MM.1S (cell line): Measurements from ENCODE around the gene MAGIX.
A peak's percentile ranks its signal among the peaks of the same experiment; 100 is the strongest.
"Not testable (repeated sequence)": the region's sequence is repeated elsewhere in the genome, so short reads cannot be mapped to it uniquely, and the experiment has no call there.

Experiments used
- DNase-seq: peaks from one replicate; pipeline ENCODE4 v3.0.0-alpha.2; 2015
- H2AFZ ChIP-seq: fragments of 300-600 bp; sonication (generic); 2 replicates; pipeline ENCODE4 v1.6.0; 2016; ENCODE audit warnings: antibody characterized with exemption, low read length
- H3F3A ChIP-seq: fragments of 300-600 bp; sonication (generic); 2 replicates; pipeline ENCODE4 v1.6.1; 2016; ENCODE audit warnings: mild to moderate bottlenecking, antibody characterized with exemption, low read length, moderate library complexity, mixed read lengths; ENCODE audit not compliant: insufficient read depth
- H3K27ac ChIP-seq: fragments of 300-600 bp; sonication (generic); 2 replicates; pipeline ENCODE4 v1.5.1; 2016; ENCODE audit warnings: mild to moderate bottlenecking, low read length
- H3K27me3 ChIP-seq: fragments of 300-600 bp; sonication (generic); replicated peaks from 2 replicates; pipeline ENCODE4 v1.6.0; 2016; ENCODE audit warnings: low read length; ENCODE audit not compliant: insufficient read depth
- H3K36me3 ChIP-seq: fragments of 300-600 bp; sonication (generic); replicated peaks from 2 replicates; pipeline ENCODE4 v1.6.1; 2016; ENCODE audit warnings: mild to moderate bottlenecking, low read length, mixed read lengths; ENCODE audit not compliant: insufficient read depth
- H3K4me1 ChIP-seq: fragments of 300-600 bp; sonication (generic); 2 replicates; pipeline ENCODE4 v1.6.1; 2016; ENCODE audit warnings: low read length, mixed read lengths
- H3K4me2 ChIP-seq: fragments of 300-600 bp; sonication (generic); 2 replicates; pipeline ENCODE4 v1.6.0; 2016; ENCODE audit warnings: low read depth, low read length
- H3K4me3 ChIP-seq: fragments of 300-600 bp; sonication (generic); 2 replicates; pipeline ENCODE4 v1.5.1; 2016; ENCODE audit warnings: low read length, mixed read lengths
- H3K79me2 ChIP-seq: fragments of 300-600 bp; sonication (generic); 2 replicates; pipeline ENCODE4 v1.6.1; 2016; ENCODE audit warnings: mixed run types, low read length, mixed read lengths
- H3K9ac ChIP-seq: fragments of 300-600 bp; sonication (generic); 2 replicates; pipeline ENCODE4 v1.6.1; 2016; ENCODE audit warnings: low read length, mixed read lengths
- H3K9me2 ChIP-seq: fragments of 300-600 bp; sonication (generic); replicated peaks from 2 replicates; pipeline ENCODE4 v1.6.1; 2016; ENCODE audit warnings: mild to moderate bottlenecking, low read length, mixed read lengths; ENCODE audit not compliant: insufficient read depth
- H3K9me3 ChIP-seq: fragments of 300-600 bp; sonication (generic); replicated peaks from 2 replicates; pipeline ENCODE4 v1.6.1; 2016; ENCODE audit warnings: mild to moderate bottlenecking, low read length, mixed read lengths; ENCODE audit not compliant: insufficient read depth
- H4K20me1 ChIP-seq: fragments of 300-600 bp; sonication (generic); 2 replicates; pipeline ENCODE4 v1.6.1; 2016; ENCODE audit warnings: mild to moderate bottlenecking, low read length, moderate library complexity, mixed read lengths; ENCODE audit not compliant: insufficient read depth
- EZH2 ChIP-seq: fragments of 300-600 bp; sonication (generic); optimal IDR thresholded peaks from 2 replicates; pipeline ENCODE3; 2017; ENCODE audit warnings: low read depth, mild to moderate bottlenecking, antibody characterized with exemption, low read length, mixed read lengths
- EZH2phosphoT487 ChIP-seq: fragments of 300-600 bp; sonication (generic); IDR thresholded peaks from 2 replicates; pipeline ENCODE4 v1.6.1; 2018; ENCODE audit warnings: antibody characterized with exemption, low read length
- TF ChIP-seq, protein P1 (sequence below): fragments of 300-600 bp; sonication (generic); IDR thresholded peaks from 2 replicates; pipeline ENCODE4 v1.5.1; 2016; ENCODE audit warnings: antibody characterized with exemption, low read length, mixed read lengths

The MAGIX gene

DNA sequence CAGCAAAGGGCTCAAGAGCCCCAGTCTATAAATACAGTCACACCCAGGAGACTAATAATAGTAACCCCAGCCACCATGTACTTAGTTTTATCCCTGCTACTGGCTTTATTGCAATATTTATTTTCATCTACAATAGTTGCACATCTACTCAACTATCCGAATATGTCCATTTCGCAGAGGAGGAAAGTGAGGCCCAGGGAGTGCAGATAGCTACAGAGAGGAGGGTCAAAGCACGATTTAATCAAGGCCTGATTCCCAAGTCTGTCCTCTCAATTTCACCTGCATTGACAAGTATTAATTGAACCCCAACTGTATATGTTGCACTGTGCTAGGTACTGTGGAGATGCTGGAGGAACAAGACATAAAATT, 5.2 kb downstream of the MAGIX start:
- H3K4me3 ChIP-seq: peak overlapping the region; percentile 66
- peaks cover 22% of the 10 kb centered on the region for H3F3A ChIP-seq
- 0 out of 2 replicates have a peak, but pooled peaks cover 5% of the 10 kb centered on the region for H3K4me1 ChIP-seq
- H3K4me2 ChIP-seq: peak overlapping the region; percentile 95
- DNase-seq: no peak
- H3K36me3 ChIP-seq: no peaks in the 10 kb centered on the region
- H3K9me3 ChIP-seq: no peaks in the 10 kb centered on the region
- H4K20me1 ChIP-seq: no peaks in the 10 kb centered on the region
- H3K79me2 ChIP-seq: peaks cover 2% of the 10 kb centered on the region
- TF ChIP-seq, protein P1, sequence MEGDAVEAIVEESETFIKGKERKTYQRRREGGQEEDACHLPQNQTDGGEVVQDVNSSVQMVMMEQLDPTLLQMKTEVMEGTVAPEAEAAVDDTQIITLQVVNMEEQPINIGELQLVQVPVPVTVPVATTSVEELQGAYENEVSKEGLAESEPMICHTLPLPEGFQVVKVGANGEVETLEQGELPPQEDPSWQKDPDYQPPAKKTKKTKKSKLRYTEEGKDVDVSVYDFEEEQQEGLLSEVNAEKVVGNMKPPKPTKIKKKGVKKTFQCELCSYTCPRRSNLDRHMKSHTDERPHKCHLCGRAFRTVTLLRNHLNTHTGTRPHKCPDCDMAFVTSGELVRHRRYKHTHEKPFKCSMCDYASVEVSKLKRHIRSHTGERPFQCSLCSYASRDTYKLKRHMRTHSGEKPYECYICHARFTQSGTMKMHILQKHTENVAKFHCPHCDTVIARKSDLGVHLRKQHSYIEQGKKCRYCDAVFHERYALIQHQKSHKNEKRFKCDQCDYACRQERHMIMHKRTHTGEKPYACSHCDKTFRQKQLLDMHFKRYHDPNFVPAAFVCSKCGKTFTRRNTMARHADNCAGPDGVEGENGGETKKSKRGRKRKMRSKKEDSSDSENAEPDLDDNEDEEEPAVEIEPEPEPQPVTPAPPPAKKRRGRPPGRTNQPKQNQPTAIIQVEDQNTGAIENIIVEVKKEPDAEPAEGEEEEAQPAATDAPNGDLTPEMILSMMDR: no peak
- TF ChIP-seq EZH2: no peak
- no peak for TF ChIP-seq EZH2phosphoT487
- peak overlapping the region; percentile 100 for H3K27ac ChIP-seq
- no peak overlapping the region for H2AFZ ChIP-seq
- no peaks in the 10 kb centered on the region for H3K27me3 ChIP-seq
- no peaks in the 10 kb centered on the region for H3K9me2 ChIP-seq
- peak overlapping the region; percentile 86 for H3K9ac ChIP-seq

DNA sequence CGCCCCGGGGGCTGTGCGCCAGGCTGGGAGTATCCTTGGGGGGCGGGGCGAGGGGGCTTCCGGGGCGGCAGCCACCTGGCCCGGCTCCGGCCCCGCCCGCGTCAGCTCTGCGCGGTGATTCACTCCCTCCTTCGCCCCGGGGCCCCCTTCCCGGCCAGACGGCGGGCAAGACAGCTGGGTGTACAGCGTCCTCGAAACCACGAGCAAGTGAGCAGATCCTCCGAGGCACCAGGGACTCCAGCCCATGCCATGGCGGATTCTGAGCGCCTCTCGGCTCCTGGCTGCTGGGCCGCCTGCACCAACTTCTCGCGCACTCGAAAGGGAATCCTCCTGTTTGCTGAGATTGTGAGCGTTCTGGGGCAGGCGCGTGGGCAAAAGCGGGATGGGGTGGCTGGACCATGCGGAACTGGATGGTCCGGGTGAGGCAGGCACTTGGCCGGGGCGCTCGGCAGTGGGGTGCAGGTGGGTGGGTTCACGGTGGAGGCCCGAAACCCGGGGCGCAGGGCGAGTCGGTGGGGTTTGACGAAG, 9.3 kb downstream of the MAGIX start, which contains the start of gene PLP2:
TSS of gene PLP2 (plus strand) at position 147 of the 528 bp plus-strand sequence. CDS start at position 250, 103 bp downstream.
- Histone ChIP-seq H4K20me1 (no peaks in the 10 kb centered on the region), H3K27me3 (no peaks in the 10 kb centered on the region), H3K27ac (peak within 1 kb of the TSS; percentile 83), H3K9me3 (no peaks in the 10 kb centered on the region), H3K36me3 (no peaks in the 10 kb centered on the region), H3K4me3 (peak within 1 kb of the TSS; percentile 91), H3K4me1 (peaks cover 6% of the 10 kb centered on the region; the same call in 1 of the 2 replicates), H3K79me2 (peaks cover 19% of the 10 kb centered on the region), H3K9ac (peak within 1 kb of the TSS; percentile 92), H3K9me2 (no peaks in the 10 kb centered on the region), H2AFZ (0 out of 2 replicates have a peak within 1 kb of the TSS, but pooled peaks have one; percentile 31), H3K4me2 (peak within 1 kb of the TSS; percentile 76), H3F3A (peaks cover 17% of the 10 kb centered on the region)
- TF ChIP-seq EZH2: no peak
- TF ChIP-seq, protein P1: no peak
- TF ChIP-seq EZH2phosphoT487: no peak
- peak; percentile 42 for DNase-seq

DNA sequence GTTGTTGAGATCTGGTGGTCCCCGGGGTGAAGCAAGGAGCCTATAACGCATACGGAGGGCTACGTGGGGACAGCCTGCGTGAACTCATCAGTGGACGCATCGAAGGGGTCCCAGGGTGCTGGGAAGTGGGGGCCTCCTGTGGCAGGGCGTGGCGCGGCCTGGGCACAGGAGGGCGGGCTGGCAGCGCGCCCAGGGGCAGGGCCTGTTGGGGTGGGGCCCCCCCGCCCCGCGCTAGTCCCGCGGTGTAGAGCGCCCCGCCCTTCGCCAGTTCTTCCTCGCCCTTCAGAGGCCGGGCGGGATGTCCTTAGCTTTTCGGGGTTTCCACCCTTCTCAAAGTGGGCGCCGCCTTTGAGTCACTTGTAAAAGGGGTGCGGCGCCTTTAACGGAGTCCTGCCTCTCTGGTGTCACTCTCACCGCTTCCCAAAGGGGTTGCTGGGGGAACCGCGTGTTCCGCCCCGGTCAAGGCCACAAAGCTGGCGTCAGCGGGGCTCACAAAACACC, 9.8 kb downstream of the MAGIX start:
- peak overlapping the region; percentile 92 for H3K9ac ChIP-seq
- H2AFZ ChIP-seq: 0 out of 2 replicates have a peak overlapping the region, but pooled peaks have one; percentile 31

DNA sequence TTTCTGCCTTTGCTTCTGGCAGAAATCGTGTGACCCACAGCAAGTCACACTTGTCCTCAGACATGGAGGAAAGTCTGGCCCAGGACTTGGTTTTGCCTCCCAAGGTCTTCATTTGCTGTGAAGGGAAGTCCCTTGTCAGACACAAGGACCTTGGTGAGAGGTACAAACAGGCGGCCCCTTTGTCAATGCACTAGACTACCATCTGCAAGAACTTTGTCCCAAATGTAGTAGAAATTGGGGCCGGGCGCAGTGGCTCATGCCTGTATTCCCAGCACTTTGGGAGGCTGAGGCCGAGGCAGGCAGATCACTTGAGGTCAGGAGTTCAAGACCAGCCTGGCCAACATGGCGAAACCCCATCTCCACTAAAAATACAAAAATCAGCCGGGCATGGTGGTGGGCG, 11.0 kb downstream of the MAGIX start:
- not testable (repeated sequence) for H3K27me3 ChIP-seq, H3K9me3 ChIP-seq, H3F3A ChIP-seq, DNase-seq, H3K9me2 ChIP-seq, H3K9ac ChIP-seq, H3K4me1 ChIP-seq, H4K20me1 ChIP-seq, H3K27ac ChIP-seq, H3K36me3 ChIP-seq, H2AFZ ChIP-seq, H3K4me3 ChIP-seq
- peak overlapping the region; percentile 76; the same call in 1 of the 2 replicates for H3K4me2 ChIP-seq
- peaks cover 19% of the 10 kb centered on the region for H3K79me2 ChIP-seq

More for the DNA sequence above, 9.8 kb downstream of the MAGIX start:
- DNase-seq: peak; percentile 80
- H3K79me2 ChIP-seq: peaks cover 19% of the 10 kb centered on the region
- peak overlapping the region; percentile 76 for H3K4me2 ChIP-seq
- peaks cover 11% of the 10 kb centered on the region for H3F3A ChIP-seq
- H3K4me3 ChIP-seq: peak overlapping the region; percentile 91
- H3K36me3 ChIP-seq: no peaks in the 10 kb centered on the region
- peaks cover 6% of the 10 kb centered on the region; the same call in 1 of the 2 replicates for H3K4me1 ChIP-seq
- no peaks in the 10 kb centered on the region for H4K20me1 ChIP-seq
- H3K27ac ChIP-seq: peak overlapping the region; percentile 83
- no peaks in the 10 kb centered on the region for H3K27me3 ChIP-seq
- H3K9me2 ChIP-seq: no peaks in the 10 kb centered on the region
- TF ChIP-seq EZH2 (no peak), EZH2phosphoT487 (no peak)
- TF ChIP-seq, protein P1: no peak
- H3K9me3 ChIP-seq: no peaks in the 10 kb centered on the region
